Panc1 (cell line): ENCODE measurements around the gene EHD3. TPM values are rescaled to one million over a fixed set of nuclear protein-coding genes. Genes with fewer than 3 reads are reported as not detected.

Experiments
- ATAC-seq: fragments of 200-7000 bp; cut with Tn5 transposase; 2 replicates; pipeline ENCODE4 v1.9.1; 2020; ENCODE audit warnings: mild to moderate bottlenecking, moderate library complexity
- BruUV-seq: library from RNA; stranded (reverse); fragments of 400-500 nt; replicated peaks from 2 replicates; lab custom pipeline; 2021; lab: Mats Ljungman, UMichigan
- CTCF ChIA-PET: fragments of 300-600 bp; sonication (Branson Sonifier 250); formaldehyde crosslinking; loops from one replicate; lab custom pipeline; 2022; ENCODE audit warnings: antibody characterized with exemption; lab: Charles Lee
- POLR2A ChIA-PET: fragments of 300-600 bp; sonication (Branson Sonifier 250); formaldehyde crosslinking; loops from one replicate; lab custom pipeline; 2022; ENCODE audit warnings: antibody characterized with exemption; lab: Charles Lee
- DNase-seq: peaks from one replicate; pipeline ENCODE4 v3.0.0-alpha.2; 2010; ENCODE audit warnings: low read depth, low spot score
- H3K27ac ChIP-seq: 2 replicates; pipeline ENCODE4 v1.5.1; 2011; ENCODE audit warnings: mild to moderate bottlenecking, low read length, inconsistent platforms
- H3K27me3 ChIP-seq: fragments of 200-500 bp; sonication (Bioruptor generic); 2 replicates; pipeline ENCODE4 v1.6.0; 2014; ENCODE audit warnings: low read length, inconsistent platforms; ENCODE audit not compliant: control insufficient read depth, insufficient read depth
- H3K36me3 ChIP-seq: fragments of 200-500 bp; sonication (Bioruptor generic); 2 replicates; pipeline ENCODE4 v1.5.1; 2014; ENCODE audit warnings: inconsistent platforms, mild to moderate bottlenecking, low read length, moderate library complexity; ENCODE audit not compliant: control insufficient read depth, insufficient read depth
- H3K4me1 ChIP-seq: 2 replicates; pipeline ENCODE4 v1.5.1; 2011; ENCODE audit warnings: inconsistent platforms, mild to moderate bottlenecking, low read length, moderate library complexity; ENCODE audit not compliant: control insufficient read depth, insufficient read depth
- H3K4me3 ChIP-seq, 2 experiments: 2 replicates each; pipeline ENCODE4 v1.5.1; 2011 to 2012; ENCODE audit warnings: low read depth in 2 of 2, low read length in 2 of 2, mild to moderate bottlenecking in 2 of 2, inconsistent platforms in 1 of 2, moderate library complexity in 1 of 2
- H3K9me3 ChIP-seq: fragments of 200-500 bp; sonication (Bioruptor generic); 2 replicates; pipeline ENCODE4 v1.5.1; 2014; ENCODE audit warnings: low read depth, mild to moderate bottlenecking, inconsistent platforms, low read length, moderate library complexity; ENCODE audit not compliant: control insufficient read depth, insufficient read depth
- POLR2AphosphoS5 ChIP-seq: IDR thresholded peaks from 2 replicates; pipeline ENCODE4 v1.6.1; 2012; ENCODE audit warnings: mild to moderate bottlenecking, low read depth, low read length, moderate library complexity
- SIN3A ChIP-seq: IDR thresholded peaks from 2 replicates; pipeline ENCODE4 v1.6.1; 2012; ENCODE audit warnings: low read depth, mild to moderate bottlenecking, low read length, moderate library complexity, borderline replicate concordance; ENCODE audit not compliant: insufficient read depth
- TCF7L2 ChIP-seq: IDR thresholded peaks from 2 replicates; pipeline ENCODE4 v1.6.1; 2011; ENCODE audit warnings: mild to moderate bottlenecking, low read depth, low read length, inconsistent platforms
- in situ Hi-C: cut with HindIII; loops from 2 replicates; pipeline ENCODE4 v1.10.0; 2016; ENCODE audit warnings: low sequenced_read_pairs, low pct_unique_long_range_greater_than_20kb
- intact Hi-C: fragments of 100-400 bp; cut with micrococcal nuclease; formaldehyde crosslinking; loops from one replicate; pipeline ENCODE4 v1.10.0; 2022; ENCODE audit not compliant: unreplicated experiment
- total RNA-seq: library from RNA; stranded (reverse); gene quantifications from one replicate; pipeline ENCODE4 v1.2.1, GENCODE V29; 2021; ENCODE audit not compliant: unreplicated experiment
- TF ChIP-seq, protein P1 (sequence below), 2 experiments: IDR thresholded peaks; 2 replicates each; pipeline ENCODE4 v1.6.1; 2011 to 2012; ENCODE audit warnings: low read depth in 2 of 2, control low read depth in 1 of 2, low read length in 1 of 2, mild to moderate bottlenecking in 1 of 2, moderate library complexity in 1 of 2; ENCODE audit not compliant: insufficient read depth in 1 of 2
- TF ChIP-seq, protein P2 (sequence below): fragments of 450-650 bp; IDR thresholded peaks from 2 replicates; pipeline ENCODE4 v1.5.1; 2017; ENCODE audit warnings: mild to moderate bottlenecking

EHD3 gene
- total RNA-seq, 1 experiment from 2014 or later: 2.6 TPM

DNA sequence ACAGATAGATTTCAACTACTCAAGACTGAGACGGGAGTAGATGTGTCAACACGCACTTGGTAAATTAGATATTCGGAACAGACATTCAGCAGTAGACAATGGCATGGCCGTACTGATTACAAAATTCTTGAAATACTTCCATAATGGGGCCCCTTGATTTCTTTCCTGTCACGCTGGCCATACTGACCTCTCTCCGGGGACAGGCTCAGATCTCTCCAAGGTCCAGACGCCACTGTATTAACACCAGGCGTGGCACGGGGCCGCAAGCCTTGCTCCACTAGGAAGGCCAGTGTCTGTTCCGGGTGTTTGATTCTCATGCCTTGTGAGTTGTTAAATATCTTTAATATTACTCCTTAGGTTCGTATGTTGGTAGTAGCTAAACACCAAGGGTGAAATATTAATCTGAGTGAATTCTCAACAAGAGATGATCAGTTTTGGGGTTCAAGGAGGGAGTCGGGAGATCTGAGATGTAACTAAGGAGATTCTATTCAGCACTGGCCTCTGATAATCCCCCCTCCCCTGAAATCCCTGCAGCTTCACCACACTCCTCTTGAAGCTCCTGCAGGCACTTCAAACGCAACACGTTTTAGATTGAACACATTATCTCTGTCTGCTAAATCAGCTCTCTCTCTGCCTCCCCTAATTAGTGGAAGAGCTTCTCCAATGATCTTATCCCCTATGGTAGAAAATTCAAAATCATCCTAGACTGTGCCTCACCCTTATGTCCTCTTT is 2.2 kb upstream of the EHD3 start:
- ATAC-seq (no peak), DNase-seq (no peak)
- in situ Hi-C loops: no loop called here
- TF ChIP-seq, protein P1, sequence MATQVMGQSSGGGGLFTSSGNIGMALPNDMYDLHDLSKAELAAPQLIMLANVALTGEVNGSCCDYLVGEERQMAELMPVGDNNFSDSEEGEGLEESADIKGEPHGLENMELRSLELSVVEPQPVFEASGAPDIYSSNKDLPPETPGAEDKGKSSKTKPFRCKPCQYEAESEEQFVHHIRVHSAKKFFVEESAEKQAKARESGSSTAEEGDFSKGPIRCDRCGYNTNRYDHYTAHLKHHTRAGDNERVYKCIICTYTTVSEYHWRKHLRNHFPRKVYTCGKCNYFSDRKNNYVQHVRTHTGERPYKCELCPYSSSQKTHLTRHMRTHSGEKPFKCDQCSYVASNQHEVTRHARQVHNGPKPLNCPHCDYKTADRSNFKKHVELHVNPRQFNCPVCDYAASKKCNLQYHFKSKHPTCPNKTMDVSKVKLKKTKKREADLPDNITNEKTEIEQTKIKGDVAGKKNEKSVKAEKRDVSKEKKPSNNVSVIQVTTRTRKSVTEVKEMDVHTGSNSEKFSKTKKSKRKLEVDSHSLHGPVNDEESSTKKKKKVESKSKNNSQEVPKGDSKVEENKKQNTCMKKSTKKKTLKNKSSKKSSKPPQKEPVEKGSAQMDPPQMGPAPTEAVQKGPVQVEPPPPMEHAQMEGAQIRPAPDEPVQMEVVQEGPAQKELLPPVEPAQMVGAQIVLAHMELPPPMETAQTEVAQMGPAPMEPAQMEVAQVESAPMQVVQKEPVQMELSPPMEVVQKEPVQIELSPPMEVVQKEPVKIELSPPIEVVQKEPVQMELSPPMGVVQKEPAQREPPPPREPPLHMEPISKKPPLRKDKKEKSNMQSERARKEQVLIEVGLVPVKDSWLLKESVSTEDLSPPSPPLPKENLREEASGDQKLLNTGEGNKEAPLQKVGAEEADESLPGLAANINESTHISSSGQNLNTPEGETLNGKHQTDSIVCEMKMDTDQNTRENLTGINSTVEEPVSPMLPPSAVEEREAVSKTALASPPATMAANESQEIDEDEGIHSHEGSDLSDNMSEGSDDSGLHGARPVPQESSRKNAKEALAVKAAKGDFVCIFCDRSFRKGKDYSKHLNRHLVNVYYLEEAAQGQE (IDR thresholded peaks at IDR 0.05; ENCODE audit: insufficient read depth in 1 of 2, low read depth in 2 of 2, low read length in 1 of 2): no peak
- TF ChIP-seq, protein P2, sequence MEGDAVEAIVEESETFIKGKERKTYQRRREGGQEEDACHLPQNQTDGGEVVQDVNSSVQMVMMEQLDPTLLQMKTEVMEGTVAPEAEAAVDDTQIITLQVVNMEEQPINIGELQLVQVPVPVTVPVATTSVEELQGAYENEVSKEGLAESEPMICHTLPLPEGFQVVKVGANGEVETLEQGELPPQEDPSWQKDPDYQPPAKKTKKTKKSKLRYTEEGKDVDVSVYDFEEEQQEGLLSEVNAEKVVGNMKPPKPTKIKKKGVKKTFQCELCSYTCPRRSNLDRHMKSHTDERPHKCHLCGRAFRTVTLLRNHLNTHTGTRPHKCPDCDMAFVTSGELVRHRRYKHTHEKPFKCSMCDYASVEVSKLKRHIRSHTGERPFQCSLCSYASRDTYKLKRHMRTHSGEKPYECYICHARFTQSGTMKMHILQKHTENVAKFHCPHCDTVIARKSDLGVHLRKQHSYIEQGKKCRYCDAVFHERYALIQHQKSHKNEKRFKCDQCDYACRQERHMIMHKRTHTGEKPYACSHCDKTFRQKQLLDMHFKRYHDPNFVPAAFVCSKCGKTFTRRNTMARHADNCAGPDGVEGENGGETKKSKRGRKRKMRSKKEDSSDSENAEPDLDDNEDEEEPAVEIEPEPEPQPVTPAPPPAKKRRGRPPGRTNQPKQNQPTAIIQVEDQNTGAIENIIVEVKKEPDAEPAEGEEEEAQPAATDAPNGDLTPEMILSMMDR: no peak
- TF ChIP-seq POLR2AphosphoS5 (no peak), SIN3A (no peak), TCF7L2 (no peak)
- Histone ChIP-seq H3K27ac (no peak overlapping the region), H3K4me1 (no peaks in the 10 kb centered on the region), H3K36me3 (no peaks in the 10 kb centered on the region), H3K4me3 (no peak overlapping the region), H3K9me3 (no peaks in the 10 kb centered on the region), H3K27me3 (peaks cover 14% of the 10 kb centered on the region)
- POLR2A ChIA-PET: no interaction called here
- BruUV-seq: no TSS peak
- intact Hi-C loops: loop anchor here (10.0 kb wide), 1 partner anchor 293 kb away; no protein-coding TSS in a partner anchor
- CTCF ChIA-PET: no interaction called here

DNA sequence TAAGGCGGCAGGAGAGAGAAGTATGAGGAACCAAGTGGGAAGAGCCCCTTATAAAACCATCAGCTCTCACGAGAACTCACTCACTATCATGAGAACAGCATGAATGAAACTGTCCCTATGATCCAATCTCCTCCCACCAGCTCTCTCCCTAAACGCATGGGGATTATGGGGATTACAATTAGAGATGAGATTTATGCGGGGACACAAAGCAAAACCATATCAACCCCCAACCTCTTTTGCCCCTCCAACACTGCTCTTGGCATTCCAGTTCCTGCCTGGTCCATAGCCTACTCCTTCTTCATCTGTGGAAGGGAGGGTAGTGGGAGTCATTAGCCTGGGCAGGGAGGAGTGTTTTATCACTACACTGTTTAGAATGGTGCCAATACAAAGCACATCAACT is 1.4 kb upstream of the EHD3 start:
- ChIA-PET POLR2A (no interaction called here), CTCF (no interaction called here)
- intact Hi-C loops (loop anchor here (10.0 kb wide), 1 partner anchor 292 kb away; no protein-coding TSS in a partner anchor), in situ Hi-C loops (no loop called here)
- Histone ChIP-seq H3K4me1 (no peaks in the 10 kb centered on the region), H3K4me3 (no peak overlapping the region), H3K9me3 (no peaks in the 10 kb centered on the region), H3K27ac (no peak overlapping the region), H3K27me3 (peaks cover 14% of the 10 kb centered on the region), H3K36me3 (no peaks in the 10 kb centered on the region)
- TF ChIP-seq, protein P1 (IDR thresholded peaks at IDR 0.05; ENCODE audit: insufficient read depth in 1 of 2, low read depth in 2 of 2, low read length in 1 of 2): no peak
- no peak for TF ChIP-seq TCF7L2
- TF ChIP-seq SIN3A: no peak
- TF ChIP-seq, protein P2: no peak
- TF ChIP-seq POLR2AphosphoS5: no peak
- DNase-seq (no peak), ATAC-seq (no peak)
- BruUV-seq: no TSS peak
